ENCODE results near the gene ELP4.

Gene ELP4

GRCh38 chr11:31824879-31825837 is 315.6 kb downstream of the ELP4 start:
- Histone ChIP-seq H3K4me3 (ENCODE audit: low read length in 2 of 2) (no peak overlapping the region), H2AFZ (ENCODE audit: low read length) (peak overlapping the region; percentile 51), H2BK120ac (ENCODE audit: low read depth, low read length) (no peak overlapping the region), H3K4me2 (ENCODE audit: insufficient read depth, low read length, poor library complexity, severe bottlenecking) (peak overlapping the region; percentile 28), H3K14ac (ENCODE audit: low read length) (peak overlapping the region; percentile 59), H3K27me3 (ENCODE audit: control insufficient read depth in 3 of 3, insufficient read depth in 3 of 3, low read depth in 1 of 3, low read length in 3 of 3) (peaks cover 36 to 100% (median 77%) of the 10 kb centered on the region in 3 experiments), H4K91ac (ENCODE audit: low read depth, low read length, poor library complexity) (no peak overlapping the region), H2BK5ac (ENCODE audit: low read length) (no peak overlapping the region), H2BK15ac (ENCODE audit: low read length) (peak overlapping the region; percentile 75), H3K4me1 (ENCODE audit: control insufficient read depth in 2 of 2, insufficient read depth in 1 of 2, low read depth in 1 of 2, low read length in 2 of 2) (peaks cover 5 to 9% of the 10 kb centered on the region in 2 donors), H2AK5ac (ENCODE audit: low read depth, low read length) (peak overlapping the region; percentile 93), H3K27ac (replicated peaks; ENCODE audit: low read length) (no peak overlapping the region), H3K18ac (ENCODE audit: low read length) (peak overlapping the region; percentile 69), H3K4ac (ENCODE audit: low read length) (no peak overlapping the region), H3K9me3 (replicated peaks in 1 of 2; ENCODE audit: control insufficient read depth in 2 of 2, insufficient read depth in 1 of 2, low read depth in 1 of 2, low read length in 2 of 2) (peaks cover 5 to 8% of the 10 kb centered on the region in 2 donors), H3K9ac (ENCODE audit: low read depth, low read length, poor library complexity) (no peak overlapping the region), H3K36me3 (replicated peaks in 1 of 2; ENCODE audit: control insufficient read depth in 2 of 2, insufficient read depth in 2 of 2, low read length in 2 of 2) (no peaks in the 10 kb centered on the region), H2BK12ac (ENCODE audit: low read length) (no peak overlapping the region), H4K8ac (ENCODE audit: low read depth, low read length) (no peak overlapping the region), H3K79me1 (ENCODE audit: low read depth, low read length) (no peaks in the 10 kb centered on the region), H3K23ac (ENCODE audit: low read depth, low read length, poor library complexity) (no peak overlapping the region)
- DNase-seq (ENCODE audit: low spot score): peak; percentile 23
- no CpG with 5 or more reads among the region's 52 CpGs for WGBS, 2 donors (ENCODE audit: extremely low coverage in 2 of 2, insufficient read length in 2 of 2, insufficient replicate concordance in 1 of 2)

GRCh38 chr11:31825838-31826484 is 316.4 kb downstream of the ELP4 start:
- peak overlapping the region; percentile 37 for H3K4me2 ChIP-seq (ENCODE audit: insufficient read depth, low read length, poor library complexity, severe bottlenecking)
- H3K9me3 ChIP-seq (replicated peaks in 1 of 2; ENCODE audit: control insufficient read depth in 2 of 2, insufficient read depth in 1 of 2, low read depth in 1 of 2, low read length in 2 of 2): peaks cover 5 to 8% of the 10 kb centered on the region in 2 donors
- H4K91ac ChIP-seq (ENCODE audit: low read depth, low read length, poor library complexity): no peak overlapping the region
- no peak overlapping the region for H3K23ac ChIP-seq (ENCODE audit: low read depth, low read length, poor library complexity)
- H2BK15ac ChIP-seq (ENCODE audit: low read length): peak overlapping the region; percentile 90
- H2AK5ac ChIP-seq (ENCODE audit: low read depth, low read length): no peak overlapping the region
- peak overlapping the region; percentile 45 for H2AFZ ChIP-seq (ENCODE audit: low read length)
- no peak overlapping the region for H2BK5ac ChIP-seq (ENCODE audit: low read length)
- no peak overlapping the region for H3K14ac ChIP-seq (ENCODE audit: low read length)
- no peak overlapping the region for H3K9ac ChIP-seq (ENCODE audit: low read depth, low read length, poor library complexity)
- no peak overlapping the region for H3K4me3 ChIP-seq (ENCODE audit: low read length in 2 of 2)
- H2BK12ac ChIP-seq (ENCODE audit: low read length): no peak overlapping the region
- H2BK120ac ChIP-seq (ENCODE audit: low read depth, low read length): no peak overlapping the region
- DNase-seq (ENCODE audit: low spot score): peak; percentile 20
- no peaks in the 10 kb centered on the region for H3K79me1 ChIP-seq (ENCODE audit: low read depth, low read length)
- H3K27ac ChIP-seq (replicated peaks; ENCODE audit: low read length): no peak overlapping the region
- H4K8ac ChIP-seq (ENCODE audit: low read depth, low read length): no peak overlapping the region
- no peaks in the 10 kb centered on the region for H3K36me3 ChIP-seq (replicated peaks in 1 of 2; ENCODE audit: control insufficient read depth in 2 of 2, insufficient read depth in 2 of 2, low read length in 2 of 2)
- peaks cover 33 to 100% (median 72%) of the 10 kb centered on the region in 3 experiments for H3K27me3 ChIP-seq (ENCODE audit: control insufficient read depth in 3 of 3, insufficient read depth in 3 of 3, low read depth in 1 of 3, low read length in 3 of 3)
- peak overlapping the region; percentile 82 for H3K18ac ChIP-seq (ENCODE audit: low read length)
- peaks cover 5 to 7% of the 10 kb centered on the region in 2 donors for H3K4me1 ChIP-seq (ENCODE audit: control insufficient read depth in 2 of 2, insufficient read depth in 1 of 2, low read depth in 1 of 2, low read length in 2 of 2)
- no CpG with 5 or more reads among the region's 37 CpGs for WGBS, 2 donors (ENCODE audit: extremely low coverage in 2 of 2, insufficient read length in 2 of 2, insufficient replicate concordance in 1 of 2)
- H3K4ac ChIP-seq (ENCODE audit: low read length): no peak overlapping the region

GRCh38 chr11:31826536-31827438 is 317.2 kb downstream of the ELP4 start:
- H3K14ac ChIP-seq (ENCODE audit: low read length): no peak overlapping the region
- peak overlapping the region in 1 of 2 donors; percentile 71 for H3K4me3 ChIP-seq (ENCODE audit: low read length in 2 of 2)
- no CpG with 5 or more reads among the region's 55 CpGs for WGBS, 2 donors (ENCODE audit: extremely low coverage in 2 of 2, insufficient read length in 2 of 2, insufficient replicate concordance in 1 of 2)
- no peak overlapping the region for H4K8ac ChIP-seq (ENCODE audit: low read depth, low read length)
- no peak overlapping the region for H3K27ac ChIP-seq (replicated peaks; ENCODE audit: low read length)
- no peak overlapping the region for H2BK120ac ChIP-seq (ENCODE audit: low read depth, low read length)
- no peaks in the 10 kb centered on the region for H3K36me3 ChIP-seq (replicated peaks in 1 of 2; ENCODE audit: control insufficient read depth in 2 of 2, insufficient read depth in 2 of 2, low read length in 2 of 2)
- peak overlapping the region; percentile 86 for H2AFZ ChIP-seq (ENCODE audit: low read length)
- H2BK15ac ChIP-seq (ENCODE audit: low read length): no peak overlapping the region
- peak; percentile 45 for DNase-seq (ENCODE audit: low spot score)
- H3K23ac ChIP-seq (ENCODE audit: low read depth, low read length, poor library complexity): no peak overlapping the region
- H3K9me3 ChIP-seq (replicated peaks in 1 of 2; ENCODE audit: control insufficient read depth in 2 of 2, insufficient read depth in 1 of 2, low read depth in 1 of 2, low read length in 2 of 2): peaks cover 5 to 8% of the 10 kb centered on the region in 2 donors
- H3K27me3 ChIP-seq (ENCODE audit: control insufficient read depth in 3 of 3, insufficient read depth in 3 of 3, low read depth in 1 of 3, low read length in 3 of 3): peaks cover 33 to 100% (median 67%) of the 10 kb centered on the region in 3 experiments
- no peak overlapping the region for H2AK5ac ChIP-seq (ENCODE audit: low read depth, low read length)
- peaks cover 5 to 6% of the 10 kb centered on the region in 2 donors for H3K4me1 ChIP-seq (ENCODE audit: control insufficient read depth in 2 of 2, insufficient read depth in 1 of 2, low read depth in 1 of 2, low read length in 2 of 2)
- H3K4me2 ChIP-seq (ENCODE audit: insufficient read depth, low read length, poor library complexity, severe bottlenecking): peak overlapping the region; percentile 86
- H3K4ac ChIP-seq (ENCODE audit: low read length): no peak overlapping the region
- peak overlapping the region; percentile 68 for H3K18ac ChIP-seq (ENCODE audit: low read length)
- no peaks in the 10 kb centered on the region for H3K79me1 ChIP-seq (ENCODE audit: low read depth, low read length)
- H2BK5ac ChIP-seq (ENCODE audit: low read length): no peak overlapping the region
- no peak overlapping the region for H4K91ac ChIP-seq (ENCODE audit: low read depth, low read length, poor library complexity)
- H2BK12ac ChIP-seq (ENCODE audit: low read length): no peak overlapping the region
- peak overlapping the region; percentile 3 for H3K9ac ChIP-seq (ENCODE audit: low read depth, low read length, poor library complexity)
